Measurements from ENCODE around the gene ECT2.

- TF ChIP-seq CTCF (IDR thresholded peaks at IDR 0.05) (no peak), POLR2A (IDR thresholded peaks at IDR 0.05) (no peak)
Observed at GRCh38 chr3:172816968-172817367, 66.4 kb downstream of the ECT2 start.
